ENCODE measurements around the gene DEFB128. TPM values are rescaled to one million over a fixed set of nuclear protein-coding genes. Genes with fewer than 3 reads are reported as not detected.

Gene DEFB128
- total and polyA plus RNA-seq, 10 of the 15 experiments (the other 5 are each of a cell fraction or from before 2014, with no cell fraction given), result not detected

- RAD21 ChIA-PET (ENCODE audit: unreplicated experiment), result interaction anchor here (1.0 to 1.4 kb wide), 2 partner anchors 58 to 122 kb away, joined by 6 read pairs; no protein-coding TSS in a partner anchor
- Histone ChIP-seq H3K9me3 (replicated peaks; ENCODE audit: control insufficient read depth, insufficient read depth, low read length) (no peaks in the 10 kb centered on the region), H3K27ac (ENCODE audit: control insufficient read depth, insufficient read depth) (no peak overlapping the region), H3K27me3 (replicated peaks in 1 of 2; ENCODE audit: control insufficient read depth in 2 of 2, insufficient read depth in 2 of 2, low read length in 1 of 2) (peaks cover 0 to 2% of the 10 kb centered on the region in 2 experiments; a peak in 1 of 4 replicates), H3K79me2 (ENCODE audit: control insufficient read depth, insufficient read depth, low read length) (no peaks in the 10 kb centered on the region), H2AFZ (ENCODE audit: control insufficient read depth, low read depth, low read length) (no peak overlapping the region), H3K4me2 (ENCODE audit: control insufficient read depth, insufficient read depth) (no peak overlapping the region), H3K4me1 (ENCODE audit: control insufficient read depth, insufficient read depth, low read length) (no peaks in the 10 kb centered on the region), H4K20me1 (ENCODE audit: control insufficient read depth, insufficient read depth) (no peaks in the 10 kb centered on the region), H3K36me3 (ENCODE audit: control insufficient read depth in 2 of 2, insufficient read depth in 2 of 2, low read length in 1 of 2) (no peaks in the 10 kb centered on the region), H3K4me3 (no peak overlapping the region), H3K9ac (ENCODE audit: control insufficient read depth, insufficient read depth, low read length) (no peak overlapping the region)
- FAIRE-seq (peak; percentile 68), DNase-seq (ENCODE audit: low read depth, low spot score) (no peak), ATAC-seq (peak; percentile 91)
- SMC1A ChIA-PET (ENCODE audit: uncharacterized antibody, unreplicated experiment), result interaction anchor here (1.0 to 1.6 kb wide), 3 partner anchors 55 to 122 kb away, joined by 3 to 8 read pairs (median 6); no protein-coding TSS in a partner anchor
- POLR2A ChIA-PET, result no interaction called here
- 1% methylated on average over 5 of the region's 5 CpGs for WGBS (ENCODE audit: insufficient coverage, insufficient replicate concordance, low lambda C conversion rate, missing lambda C conversion rate)
- in situ Hi-C loops (cut with MboI), result no loop called here
- CTCF ChIA-PET, result interaction anchor here (0.9 to 6.0 kb wide), 6 partner anchors 10 to 122 kb away, joined by 3 to 41 read pairs (median 10); no protein-coding TSS in a partner anchor
- BruUV-seq (replicated peaks), result no TSS peak
- intact Hi-C loops (cut with micrococcal nuclease; ENCODE audit: unreplicated experiment), result loop anchor here (1.0 kb wide), 2 partner anchors 58 to 121 kb away; no protein-coding TSS in a partner anchor
- 0 out of 2 replicates have a peak, but pooled peaks have one; percentile 42 for TF ChIP-seq MXI1 (IDR thresholded peaks at IDR 0.05; ENCODE audit: low read depth, low read length)
- no peak for TF ChIP-seq KLF5 (IDR thresholded peaks at IDR 0.05; ENCODE audit: partially characterized antibody)
- TF ChIP-seq NRF1 (conservative IDR thresholded peaks at IDR 0.05; ENCODE audit: low read depth, low read length), result no peak
- TF ChIP-seq LARP7 (IDR thresholded peaks at IDR 0.05), result no peak
- peak; percentile 50 to 70 (median 58); a peak in 5 of 6 replicates for TF ChIP-seq CTCF (IDR thresholded peaks at IDR 0.05 in 2 of 3, conservative IDR thresholded peaks at IDR 0.05 in 1 of 3; ENCODE audit: control insufficient read depth in 2 of 3, extremely low read depth in 1 of 3, insufficient read depth in 1 of 3, low read depth in 3 of 3, low read length in 3 of 3)
- TF ChIP-seq ZBTB33 (IDR thresholded peaks at IDR 0.05), result no peak
- TF ChIP-seq RAD21 (IDR thresholded peaks at IDR 0.05; ENCODE audit: insufficient read depth, low read depth, low read length), result peak; percentile 82
- TF ChIP-seq ELK1 (IDR thresholded peaks at IDR 0.05; ENCODE audit: low read depth, low read length), result no peak
- TF ChIP-seq ZNF687 (IDR thresholded peaks at IDR 0.05), result no peak
- TF ChIP-seq SMC3 (IDR thresholded peaks at IDR 0.05; ENCODE audit: borderline replicate concordance, low read length), result peak; percentile 84
- TF ChIP-seq USF2 (IDR thresholded peaks at IDR 0.05; ENCODE audit: borderline replicate concordance, low read depth, low read length), result no peak
- TF ChIP-seq GABPA (IDR thresholded peaks at IDR 0.05; ENCODE audit: low read depth), result no peak
These were observed 19.5 kb upstream of the DEFB128 start for GRCh38 chr20:208942-209566.

All from GM12878 (cell line).